GM18870 (cell line): ENCODE results near the gene LPCAT1.
A peak's percentile ranks its signal among the peaks of the same experiment; 100 is the strongest.
"Not testable (repeated sequence)": the region's sequence is repeated elsewhere in the genome, so short reads cannot be mapped to it uniquely, and the experiment has no call there.

Experiments used
- ATAC-seq: cut with Tn5 transposase; IDR thresholded peaks from one replicate; pipeline ENCODE4 v1.9.1; 2021; ENCODE audit warnings: moderate library complexity; ENCODE audit not compliant: unreplicated experiment

Gene LPCAT1

DNA sequence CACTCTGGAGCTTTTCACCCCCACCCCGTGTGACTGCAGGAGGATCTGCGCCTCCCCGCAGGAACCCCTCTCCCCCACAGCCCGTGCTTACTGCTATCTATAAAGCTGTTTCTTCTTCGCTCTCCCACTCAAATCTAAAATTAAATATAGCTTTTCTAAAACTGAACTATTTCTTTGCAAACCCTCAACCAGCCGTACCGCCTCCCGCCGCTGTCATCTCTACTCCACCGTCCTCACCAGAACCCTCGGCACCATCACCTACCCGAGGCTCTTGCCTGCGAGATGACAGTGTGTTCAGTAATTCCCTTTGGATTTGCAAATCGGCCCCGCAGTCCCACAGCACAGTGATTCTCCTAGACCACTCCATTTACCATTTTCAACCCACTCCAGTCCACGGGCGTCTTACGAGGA is 13.6 kb downstream of the LPCAT1 start:
- no peak for ATAC-seq

DNA sequence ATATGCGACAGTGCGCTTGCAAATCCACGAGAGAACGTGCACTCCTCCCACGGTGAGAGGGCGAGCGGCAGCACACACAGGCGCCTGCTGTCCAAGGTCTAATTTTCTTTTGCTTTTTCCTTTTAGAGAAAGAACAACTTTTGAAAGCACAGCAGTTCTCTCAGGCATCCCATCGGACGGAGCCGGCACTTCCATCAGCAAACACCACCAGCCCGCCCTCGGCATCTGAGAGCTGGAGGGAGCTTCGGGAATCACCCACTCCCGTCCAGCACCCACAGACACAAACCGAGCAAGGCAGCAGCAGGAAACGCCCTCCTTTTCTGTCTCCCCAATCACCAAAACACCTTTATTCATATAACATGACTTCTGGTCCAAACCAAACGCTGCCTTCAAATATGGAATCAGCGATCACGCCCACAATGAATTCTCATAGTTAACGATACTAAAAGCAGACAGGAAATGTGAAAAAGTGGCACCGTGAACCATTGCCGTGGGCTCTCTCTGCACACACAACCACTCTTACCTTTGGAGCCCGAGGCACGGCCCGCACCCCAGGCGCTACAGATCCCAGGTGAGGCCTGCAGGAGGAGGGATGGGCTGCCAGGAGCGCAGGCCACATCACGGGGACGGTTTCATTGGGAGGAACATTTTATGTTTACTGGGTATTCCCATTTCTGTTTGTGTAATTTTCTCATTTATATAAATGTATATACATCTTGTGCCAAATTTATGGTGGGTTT is 14.2 kb downstream of the LPCAT1 start:
- no peak for ATAC-seq

DNA sequence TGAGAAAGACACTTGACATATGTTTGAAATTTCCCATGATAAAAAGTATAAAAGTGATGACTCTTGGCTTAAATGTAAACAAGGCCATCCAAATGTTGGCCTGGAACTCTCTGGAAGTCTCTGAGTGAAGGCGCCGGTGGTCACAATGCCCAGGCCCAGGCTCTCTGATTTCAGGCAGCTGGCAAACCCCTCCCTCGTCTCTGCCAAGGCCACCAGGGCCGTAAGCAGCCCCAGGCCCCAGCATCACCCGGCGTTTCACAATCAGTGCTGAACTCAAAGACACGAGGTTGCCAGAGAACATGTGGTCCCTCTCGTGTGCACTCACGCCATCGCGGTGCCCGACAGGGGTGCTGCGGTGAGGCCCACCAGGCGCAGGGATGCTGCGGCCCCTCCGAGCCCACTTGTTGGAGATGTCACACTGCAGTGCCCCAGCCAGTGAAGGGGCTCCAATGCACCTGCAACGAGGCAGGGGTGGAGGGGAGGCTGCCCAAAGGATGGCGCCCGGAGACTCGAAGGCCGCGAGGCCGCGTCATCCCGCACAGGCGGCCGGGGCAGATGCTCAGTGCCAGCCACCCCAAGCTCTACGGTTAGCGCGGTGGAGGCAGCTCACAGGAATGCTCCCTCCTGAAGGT is 15.0 kb downstream of the LPCAT1 start:
- no peak for ATAC-seq

DNA sequence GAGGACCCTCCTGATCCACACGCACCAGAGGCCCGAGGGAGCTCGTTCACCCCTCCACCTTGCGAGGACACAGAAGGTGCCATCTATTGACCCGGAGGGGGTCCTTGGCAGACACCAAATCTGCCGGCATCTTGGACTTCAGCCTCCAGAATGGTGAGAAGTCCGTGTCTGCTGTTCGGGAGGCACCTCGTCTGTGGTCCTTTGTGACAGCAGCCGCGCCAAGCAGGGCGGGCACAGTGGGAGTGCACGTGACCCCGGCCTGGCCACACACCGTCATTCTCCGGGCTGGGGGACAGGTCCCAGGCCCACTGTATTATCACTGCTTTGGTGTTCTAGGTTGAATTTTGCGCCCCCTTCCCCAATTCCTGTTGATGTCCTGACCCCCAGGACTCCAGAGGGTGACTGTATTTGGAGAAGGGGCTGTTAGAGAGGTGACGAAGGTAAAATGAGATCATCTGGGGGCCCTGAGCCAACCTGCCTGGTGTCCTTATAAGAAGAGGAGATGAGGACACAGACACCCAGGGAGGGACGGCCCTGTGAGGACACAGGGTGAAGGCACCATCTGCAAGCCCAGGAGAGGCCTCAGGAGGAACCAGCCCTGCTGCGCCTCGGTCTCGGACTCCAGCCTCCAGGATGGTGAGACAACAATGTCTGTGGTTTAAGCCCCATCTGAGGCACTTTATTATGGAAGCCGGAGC is 15.7 kb downstream of the LPCAT1 start:
- no peak for ATAC-seq

DNA sequence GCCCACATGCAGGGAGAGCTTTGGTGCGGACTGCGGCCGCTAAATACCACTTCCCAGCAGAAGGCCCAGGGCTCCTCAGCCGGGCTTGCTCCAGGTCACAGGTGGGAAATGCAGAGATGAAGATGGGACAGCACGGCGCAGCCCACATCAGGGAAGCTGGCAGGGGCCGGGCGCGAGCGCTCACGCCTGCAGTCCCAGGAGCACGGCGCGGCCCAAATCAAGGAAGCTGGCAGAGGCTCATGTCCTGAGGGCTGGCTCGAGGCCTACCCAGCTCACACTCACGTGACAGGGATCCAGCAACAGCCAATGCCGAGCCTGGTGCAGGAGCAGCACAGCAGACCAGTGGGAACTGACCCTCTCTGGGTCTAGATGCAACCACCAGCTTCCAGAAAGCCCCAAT is 16.3 kb downstream of the LPCAT1 start:
- no peak for ATAC-seq

DNA sequence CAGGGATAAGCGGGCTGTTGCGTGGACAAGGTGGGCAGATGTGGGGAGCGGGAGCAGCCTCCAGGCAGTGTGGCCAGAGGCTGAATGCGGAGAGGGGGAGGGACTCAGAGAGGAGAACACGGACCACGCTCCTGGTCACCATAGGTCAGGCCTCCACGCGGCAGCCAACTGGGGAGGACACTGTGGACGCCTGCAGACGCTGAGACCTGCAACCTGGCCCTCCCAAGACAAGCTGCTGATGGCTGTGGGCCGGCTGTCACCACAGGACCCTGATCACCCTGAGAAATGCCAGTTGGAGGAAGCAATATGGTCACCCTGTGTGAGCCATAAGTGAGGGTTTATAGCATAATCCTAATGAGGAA is 16.8 kb downstream of the LPCAT1 start:
- ATAC-seq, result no peak

DNA sequence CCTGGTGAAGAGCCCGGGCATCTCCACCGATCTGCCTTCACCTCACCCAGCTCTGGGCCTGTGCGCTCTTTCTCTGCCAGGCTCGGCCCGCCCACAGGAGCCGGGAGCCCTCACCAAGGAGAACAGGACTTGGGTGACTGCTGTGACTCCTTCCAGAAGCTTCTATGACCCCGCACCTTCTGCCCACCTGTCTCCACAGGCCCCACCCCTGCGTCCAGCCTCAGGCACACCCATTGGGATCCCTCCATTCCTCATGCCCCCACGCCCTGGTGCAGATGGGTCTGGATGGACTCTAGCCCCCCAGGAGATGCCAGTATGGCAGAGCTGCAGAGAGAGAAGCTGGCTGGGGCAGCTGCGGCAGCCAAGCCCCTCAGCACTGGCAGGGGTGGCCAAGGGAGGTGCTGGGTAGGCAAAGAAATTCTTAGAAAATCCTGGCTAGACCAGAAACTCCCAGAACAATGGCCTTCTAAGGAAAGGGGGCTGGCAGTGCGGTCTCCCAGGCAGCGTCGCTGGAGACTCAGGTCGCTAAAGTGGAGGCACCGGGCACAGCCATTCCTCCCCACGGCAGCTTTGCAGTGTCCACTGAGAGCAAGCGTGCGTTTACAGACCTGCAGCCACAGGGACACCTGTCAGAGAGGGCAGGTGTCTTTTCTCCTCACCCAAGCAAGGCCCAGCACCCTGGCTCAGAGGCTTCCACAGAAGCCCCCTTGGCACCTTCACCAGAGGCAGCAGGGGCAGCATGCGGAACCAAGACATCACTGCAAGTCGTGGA is 17.3 kb downstream of the LPCAT1 start:
- ATAC-seq, result no peak

DNA sequence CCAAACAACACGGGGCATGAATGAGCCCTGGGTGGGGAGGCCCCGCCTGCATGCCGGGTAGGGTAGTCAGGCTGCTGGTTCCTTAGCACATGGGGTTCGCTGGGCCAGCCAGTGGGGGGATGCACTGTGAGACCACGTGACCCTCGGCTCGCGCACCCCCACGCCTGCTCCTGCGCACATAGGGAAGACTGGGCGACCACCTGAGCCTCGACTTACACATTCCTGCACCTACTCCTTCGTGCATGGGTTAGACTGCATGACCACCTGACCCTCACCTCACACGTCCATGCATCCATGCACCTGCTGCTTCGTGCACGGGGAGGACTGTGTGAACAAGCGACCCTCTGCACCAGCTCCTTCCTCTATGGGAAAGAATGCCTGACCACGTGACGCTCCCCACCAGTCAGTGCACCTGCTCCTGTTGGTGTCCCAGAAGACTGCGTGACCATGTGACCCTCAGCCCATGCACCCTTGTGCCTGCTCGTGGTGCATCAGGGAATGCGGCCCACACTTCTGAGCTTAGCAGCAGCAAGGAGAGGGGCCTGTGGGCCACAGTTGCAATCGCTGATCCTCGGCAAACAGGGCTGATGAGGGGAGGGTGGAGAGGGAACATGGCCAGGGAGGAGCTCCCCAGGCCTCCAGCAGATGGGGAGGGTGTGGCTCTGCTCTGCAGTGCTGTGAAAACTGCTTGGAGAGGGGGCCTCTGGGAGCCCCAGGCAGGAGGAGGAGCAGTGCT is 18.1 kb downstream of the LPCAT1 start:
- ATAC-seq, result no peak

DNA sequence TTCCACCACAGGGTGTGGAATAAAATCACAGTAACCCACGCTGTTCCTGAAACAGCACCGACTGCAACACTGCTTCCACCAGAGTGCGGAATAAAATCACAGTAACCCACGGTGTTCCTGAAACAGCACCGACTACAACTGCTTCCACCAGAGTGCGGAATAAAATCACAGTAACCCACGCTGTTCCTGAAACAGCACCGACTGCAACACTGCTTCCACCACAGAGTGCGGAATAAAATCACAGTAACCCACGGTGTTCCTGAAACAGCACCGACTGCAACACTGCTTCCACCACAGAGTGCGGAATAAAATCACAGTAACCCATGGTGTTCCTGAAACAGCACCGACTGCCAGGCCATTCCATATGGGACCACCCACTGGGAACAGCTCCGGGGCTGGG is 18.7 kb downstream of the LPCAT1 start:
- not testable (repeated sequence) for ATAC-seq

DNA sequence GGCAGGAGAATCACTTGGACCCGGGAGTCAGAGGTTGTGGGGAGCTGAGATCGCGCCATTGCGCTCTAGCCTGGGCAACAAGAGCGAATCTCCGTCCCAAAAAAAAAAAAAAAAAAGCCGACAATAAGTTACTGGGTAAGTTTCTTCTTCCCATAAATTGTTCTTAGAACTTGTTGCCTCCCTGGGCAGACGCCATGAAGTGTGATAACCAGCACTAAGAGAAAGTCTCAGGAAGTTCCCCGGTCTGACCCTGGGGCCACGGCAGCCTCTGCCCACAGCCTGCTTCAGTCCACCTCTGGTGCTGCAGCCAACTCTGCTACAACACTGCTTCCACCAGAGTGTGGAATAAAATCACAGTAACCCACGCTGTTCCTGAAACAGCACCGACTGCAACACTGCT is 19.1 kb downstream of the LPCAT1 start:
- no peak for ATAC-seq

DNA sequence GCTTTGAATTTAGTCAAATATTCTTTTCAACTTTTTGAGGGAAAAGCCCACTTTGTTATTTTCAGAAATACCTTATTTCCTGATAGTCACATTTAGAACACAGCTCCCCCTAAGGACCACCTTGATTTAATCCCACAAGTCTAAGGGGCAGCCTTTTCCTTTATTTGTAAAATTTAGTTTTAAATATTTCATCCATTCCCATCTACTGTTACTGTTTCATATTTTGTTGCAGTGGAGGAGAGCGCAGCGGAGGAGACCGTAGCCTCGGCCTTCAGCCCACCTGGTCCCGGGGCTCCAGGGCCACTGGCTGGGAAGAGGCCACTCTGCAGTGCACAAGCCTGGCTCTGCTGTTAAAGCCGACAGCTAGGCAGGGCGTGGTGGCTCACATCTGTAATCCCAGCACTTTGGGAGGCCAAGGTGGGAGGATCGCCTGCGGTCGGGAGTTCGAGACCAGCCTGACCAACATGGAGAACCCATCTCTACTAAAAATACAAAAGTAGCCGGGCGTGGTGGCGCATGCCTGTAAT is 19.6 kb downstream of the LPCAT1 start:
- no peak for ATAC-seq

DNA sequence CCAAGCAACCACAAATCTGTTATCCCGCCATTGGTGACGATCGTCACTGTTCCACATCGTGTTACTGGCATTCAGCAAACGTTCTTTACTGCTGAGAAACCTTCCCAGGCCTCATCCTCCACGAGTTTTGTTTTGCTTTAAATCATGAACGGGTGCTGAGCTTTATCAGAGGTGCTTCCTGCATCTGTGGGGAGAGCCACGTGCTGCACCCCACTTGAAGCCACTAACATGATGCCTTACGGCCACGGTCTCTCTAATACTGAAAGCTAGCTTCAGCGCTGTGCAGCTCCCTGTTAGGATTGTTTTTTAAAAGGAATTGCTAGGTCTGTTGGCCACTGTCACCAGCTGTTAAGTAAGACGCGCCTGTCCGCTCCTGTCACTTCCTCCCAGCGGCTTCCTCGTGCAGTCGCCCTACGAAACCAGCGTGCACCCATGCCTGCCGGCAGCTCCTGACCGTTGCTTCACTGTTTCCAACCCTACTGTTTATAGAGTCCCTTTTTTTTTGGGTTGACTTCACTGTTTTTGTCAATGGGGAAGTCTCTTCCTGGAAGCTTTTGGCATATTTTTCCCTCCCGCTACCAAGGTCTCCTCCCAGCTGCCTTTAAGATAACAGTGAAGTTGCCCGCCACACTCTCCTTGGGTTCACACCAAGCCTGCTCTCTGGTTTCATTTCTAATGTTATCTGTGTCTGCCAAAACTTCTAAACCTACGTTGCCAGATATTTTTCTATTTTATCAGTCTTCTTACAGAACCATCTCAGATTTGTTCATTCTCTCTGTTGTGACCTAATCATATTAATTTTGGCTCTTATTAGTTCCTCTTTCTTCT is 20.3 kb downstream of the LPCAT1 start:
- ATAC-seq, result peak; percentile 25

DNA sequence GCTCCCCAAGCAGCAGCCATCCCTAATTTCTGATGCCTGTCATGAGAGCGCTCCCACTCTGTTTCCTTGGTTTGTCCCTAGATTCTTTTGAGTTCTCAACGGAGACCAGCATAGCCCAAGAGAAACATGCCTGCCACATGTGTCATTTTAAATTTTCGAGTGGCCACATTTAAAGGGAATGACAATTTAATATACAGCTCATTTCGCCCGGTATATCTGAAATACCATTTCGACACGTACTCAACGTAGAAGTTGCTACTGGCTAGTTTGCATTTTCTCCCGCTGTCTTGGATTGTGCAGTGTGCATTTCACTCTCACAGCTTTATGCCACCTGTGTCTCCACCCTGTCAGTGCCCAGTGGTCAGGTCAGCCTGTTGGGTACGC is 21.0 kb downstream of the LPCAT1 start:
- ATAC-seq, result no peak

DNA sequence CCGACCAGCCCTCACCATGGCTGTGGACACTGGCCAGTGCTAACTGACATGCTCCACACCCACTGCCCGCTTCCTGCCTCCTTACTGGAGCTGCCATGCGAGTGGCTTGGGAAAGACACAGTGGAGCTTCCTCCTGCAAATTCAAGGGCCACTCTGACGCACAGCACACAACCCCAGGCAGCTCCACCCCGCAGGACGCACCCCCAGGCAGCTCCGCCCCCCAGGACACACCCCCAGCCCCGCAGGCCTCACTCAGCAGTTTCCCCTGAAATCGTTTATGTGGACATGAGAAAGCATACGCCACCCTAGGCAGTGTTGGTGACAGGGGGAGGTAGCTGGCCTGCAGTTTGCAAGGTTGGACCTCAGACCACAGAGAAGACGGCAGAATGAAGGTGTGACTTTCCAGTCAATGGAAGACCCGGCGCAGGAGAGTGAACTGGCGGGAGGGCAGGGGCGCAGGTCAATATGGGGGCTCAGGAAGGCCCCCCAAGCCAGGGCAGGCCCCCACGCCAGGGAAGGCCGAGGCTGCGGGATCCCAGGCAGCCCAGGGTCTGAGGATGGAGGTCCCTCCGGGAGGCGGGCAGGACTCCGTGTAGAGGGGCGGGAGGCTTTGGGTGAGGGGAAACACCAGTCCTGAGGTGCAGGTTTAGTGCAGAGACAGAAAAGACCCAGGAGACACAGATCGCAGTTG is 21.6 kb downstream of the LPCAT1 start:
- no peak for ATAC-seq

DNA sequence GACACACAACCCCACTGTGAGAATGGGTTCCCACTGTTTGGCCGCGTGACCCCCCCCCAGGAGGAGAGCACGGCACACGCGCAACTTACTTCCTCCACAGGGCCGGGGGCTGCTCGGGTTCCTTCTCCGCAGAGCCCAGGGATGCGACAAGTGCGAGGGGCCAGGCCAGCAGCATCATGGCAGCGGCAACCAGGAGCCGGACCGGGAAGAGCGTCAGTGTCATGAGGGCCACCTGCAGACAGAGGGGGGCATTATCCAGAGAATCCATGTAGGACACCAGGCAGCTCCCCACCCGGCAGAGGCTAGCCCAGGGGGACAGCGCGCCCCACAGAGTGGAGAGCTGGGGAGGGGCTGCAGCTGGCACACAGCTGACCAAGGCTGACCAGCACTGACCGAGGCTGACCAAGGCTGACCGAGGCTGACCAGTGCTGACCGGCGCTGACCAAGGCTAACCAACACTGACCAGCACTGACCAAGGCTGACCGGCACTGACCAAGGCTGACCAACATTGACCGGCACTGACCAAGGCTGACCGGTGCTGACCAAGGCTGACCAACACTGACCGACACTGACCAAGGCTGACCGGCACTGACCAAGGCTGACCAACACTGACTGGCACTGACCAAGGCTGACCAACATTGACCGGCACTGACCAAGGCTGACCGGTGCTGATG is 22.3 kb downstream of the LPCAT1 start:
- ATAC-seq, result no peak

DNA sequence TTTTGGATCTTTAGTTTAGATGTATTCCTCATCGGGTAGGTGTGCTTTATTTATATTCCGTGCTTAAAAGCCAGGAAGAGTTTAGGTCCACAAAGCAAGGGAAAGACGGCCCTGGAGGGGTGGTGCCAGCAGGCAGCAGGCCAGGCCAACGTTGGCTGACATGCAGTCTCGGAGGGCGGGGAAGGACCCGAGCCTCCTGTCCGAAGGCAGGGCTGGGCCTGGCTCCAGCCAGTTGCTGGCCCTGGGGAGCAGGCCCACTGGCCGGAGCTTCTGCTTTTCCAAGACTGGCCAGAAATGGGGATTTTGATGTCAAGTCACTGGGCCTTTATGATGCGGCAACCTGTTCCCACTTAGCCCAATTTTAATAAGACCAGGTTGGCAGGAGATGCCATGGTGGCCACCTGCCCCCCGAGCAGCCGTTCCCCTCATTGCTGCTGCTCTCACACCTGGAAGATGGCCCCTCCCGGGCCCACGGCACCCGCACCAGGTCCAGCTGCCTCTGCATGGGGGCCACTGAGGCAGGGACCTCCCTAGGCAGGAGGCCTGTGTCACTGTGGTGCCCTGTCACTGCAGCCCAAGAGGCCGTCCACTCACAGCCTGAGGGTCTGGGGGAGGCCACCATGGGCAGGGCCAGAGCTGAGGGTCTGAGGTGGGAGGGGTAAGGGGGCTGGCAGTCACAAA is 23.2 kb downstream of the LPCAT1 start:
- no peak for ATAC-seq

DNA sequence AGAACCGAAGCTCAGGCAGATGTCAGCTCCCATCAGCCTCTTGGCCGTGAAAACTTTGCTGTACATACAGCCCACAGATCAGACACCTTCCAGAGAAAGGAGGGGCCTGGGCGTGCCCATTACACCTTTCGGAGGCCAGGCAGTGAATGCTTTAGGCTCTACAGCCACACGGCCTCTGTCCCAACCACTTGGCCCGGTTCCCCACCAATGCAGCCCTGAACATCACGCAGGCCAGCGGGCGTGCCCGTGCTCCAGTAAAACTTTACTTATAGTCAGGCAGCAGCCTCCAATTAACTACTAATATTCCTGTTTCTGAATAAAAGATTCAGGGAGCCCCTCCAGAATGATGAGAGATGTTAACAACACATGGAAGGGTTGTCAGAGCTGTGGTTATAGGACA is 23.9 kb downstream of the LPCAT1 start:
- no peak for ATAC-seq
